H1 (cell line): ENCODE measurements around the gene RBM44. TPM values are rescaled to one million over a fixed set of nuclear protein-coding genes. Genes with fewer than 3 reads are reported as not detected.

ENCODE experiments used
- CTCF ChIA-PET: fragments of 300-600 bp; sonication (Branson Sonifier 250); formaldehyde crosslinking; loops from one replicate; lab custom pipeline; 2021; ENCODE audit not compliant: partially characterized antibody; lab: Charles Lee
- POLR2A ChIA-PET: fragments of 300-600 bp; sonication (Branson Sonifier 250); formaldehyde crosslinking; loops from one replicate; lab custom pipeline; 2021; ENCODE audit warnings: inconsistent platforms; ENCODE audit not compliant: partially characterized antibody; lab: Charles Lee
- DNase-seq, 2 experiments: peaks; one replicate each; pipeline versions ENCODE4 v3.0.0 to v3.0.0-alpha.2; 2010 to 2022; ENCODE audit warnings: low spot score in 2 of 2, low read depth in 1 of 2, mixed read lengths in 1 of 2
- FAIRE-seq: peaks from 2 replicates; lab custom pipeline; 2011; peaks lifted over from hg19 to GRCh38; lab: Jason Lieb, UNC
- H2AFZ ChIP-seq: 2 replicates; pipeline ENCODE4 v1.8.1; 2012; ENCODE audit warnings: low read length, inconsistent platforms
- H2AK5ac ChIP-seq: 2 replicates; pipeline ENCODE4 v1.6.1; 2013; ENCODE audit warnings: low read depth, low read length
- H2BK120ac ChIP-seq: replicated peaks from 2 replicates; pipeline ENCODE3; 2013; ENCODE audit warnings: low read depth, low read length, inconsistent platforms
- H2BK12ac ChIP-seq: 2 replicates; pipeline ENCODE4 v1.6.1; 2013; ENCODE audit warnings: low read depth, low read length
- H2BK15ac ChIP-seq: 2 replicates; pipeline ENCODE4 v1.6.1; 2013; ENCODE audit warnings: low read length
- H2BK20ac ChIP-seq: 2 replicates; pipeline ENCODE4 v1.6.1; 2013; ENCODE audit warnings: low read length
- H2BK5ac ChIP-seq: 2 replicates; pipeline ENCODE4 v1.6.1; 2013; ENCODE audit warnings: low read depth, low read length
- H3K14ac ChIP-seq: 2 replicates; pipeline ENCODE4 v1.6.1; 2013; ENCODE audit warnings: inconsistent platforms; ENCODE audit not compliant: insufficient read length
- H3K18ac ChIP-seq: 2 replicates; pipeline ENCODE4 v1.6.1; 2013; ENCODE audit warnings: low read length; ENCODE audit errors: extremely low read depth
- H3K23ac ChIP-seq: 2 replicates; pipeline ENCODE4 v1.6.1; 2013; ENCODE audit warnings: inconsistent platforms; ENCODE audit not compliant: insufficient read length
- H3K23me2 ChIP-seq: 2 replicates; pipeline ENCODE4 v1.6.1; 2013; ENCODE audit warnings: low read depth, low read length
- H3K27ac ChIP-seq: 2 replicates; pipeline ENCODE4 v1.6.1; 2011; ENCODE audit warnings: low read depth, low read length, inconsistent platforms
- H3K27me3 ChIP-seq, 4 experiments: replicated peaks in 1 of 4; 1 replicate in 1 of 4; 2 replicates in 3 of 4; pipeline versions ENCODE4 v1.6.1 to v1.8.1; 2011 to 2013; ENCODE audit warnings: low read length in 3 of 4, mild to moderate bottlenecking in 3 of 4, inconsistent platforms in 2 of 4, mixed read lengths in 2 of 4, moderate library complexity in 1 of 4; ENCODE audit not compliant: control insufficient read depth in 3 of 4, insufficient read depth in 3 of 4; ENCODE audit errors: extremely low read depth in 1 of 4
- H3K36me3 ChIP-seq, 4 experiments: 2 replicates each; pipeline versions ENCODE4 v1.6.1 to v1.8.1; 2011 to 2013; ENCODE audit warnings: mild to moderate bottlenecking in 4 of 4, low read length in 3 of 4, moderate library complexity in 2 of 4, control low read depth in 1 of 4, inconsistent platforms in 1 of 4; ENCODE audit not compliant: insufficient read depth in 4 of 4, control insufficient read depth in 2 of 4
- H3K4ac ChIP-seq: replicated peaks from 2 replicates; pipeline ENCODE3; 2013; ENCODE audit warnings: low read length, low read depth, mixed read lengths, inconsistent platforms; ENCODE audit not compliant: insufficient read length
- H3K4me1 ChIP-seq, 4 experiments: replicated peaks in 1 of 4; 1 replicate in 1 of 4; 2 replicates in 3 of 4; pipeline versions ENCODE4 v1.6.1 to v1.8.1; 2011 to 2013; ENCODE audit warnings: low read length in 3 of 4, inconsistent platforms in 2 of 4, mixed read lengths in 1 of 4; ENCODE audit not compliant: insufficient read depth in 4 of 4, control insufficient read depth in 3 of 4
- H3K4me2 ChIP-seq, 2 experiments: 2 replicates each; pipeline versions ENCODE4 v1.6.1 to v1.8.1; 2011 to 2013; ENCODE audit warnings: low read depth in 2 of 2, low read length in 2 of 2, control low read depth in 1 of 2, inconsistent platforms in 1 of 2, mild to moderate bottlenecking in 1 of 2; ENCODE audit not compliant: insufficient read depth in 1 of 2
- H3K4me3 ChIP-seq, 4 experiments: fragments of 200-600, 300-600 bp in 1 of 4; sonication (generic), shearing (Covaris generic), sonication (Bioruptor Twin) in 1 of 4; 2 replicates each; pipeline versions ENCODE4 v1.5.1 to v1.8.1; 2011 to 2016; ENCODE audit warnings: low read length in 4 of 4, low read depth in 3 of 4, control low read depth in 2 of 4, inconsistent platforms in 2 of 4, mild to moderate bottlenecking in 2 of 4, mixed read lengths in 1 of 4, moderate library complexity in 1 of 4; ENCODE audit not compliant: insufficient read depth in 2 of 4; ENCODE audit errors: extremely low read depth in 1 of 4
- H3K56ac ChIP-seq: replicated peaks from 2 replicates; pipeline ENCODE3; 2013; ENCODE audit warnings: low read depth, mild to moderate bottlenecking, mixed read lengths, low read length, inconsistent platforms; ENCODE audit not compliant: insufficient read length
- H3K79me1 ChIP-seq: 2 replicates; pipeline ENCODE4 v1.6.1; 2013; ENCODE audit warnings: low read depth, low read length, control low read depth
- H3K79me2 ChIP-seq, 2 experiments: 2 replicates each; pipeline versions ENCODE4 v1.6.1 to v1.8.1; 2012 to 2013; ENCODE audit warnings: low read length in 2 of 2, mild to moderate bottlenecking in 2 of 2, inconsistent platforms in 1 of 2; ENCODE audit not compliant: insufficient read depth in 2 of 2, control insufficient read depth in 1 of 2
- H3K9ac ChIP-seq, 4 experiments: replicated peaks in 1 of 4; 1 replicate in 1 of 4; 2 replicates in 3 of 4; pipeline versions ENCODE4 v1.6.1 to v1.8.1; 2011 to 2013; ENCODE audit warnings: low read depth in 3 of 4, low read length in 3 of 4, control low read depth in 2 of 4, mild to moderate bottlenecking in 2 of 4, moderate library complexity in 2 of 4, inconsistent platforms in 1 of 4; ENCODE audit errors: extremely low read depth in 1 of 4
- H3K9me3 ChIP-seq, 2 experiments: 2 replicates each; pipeline versions ENCODE4 v1.6.1 to v1.8.1; 2012 to 2013; ENCODE audit warnings: mild to moderate bottlenecking in 2 of 2, moderate library complexity in 2 of 2, control low read depth in 1 of 2, inconsistent platforms in 1 of 2, low read depth in 1 of 2, low read length in 1 of 2, mixed read lengths in 1 of 2; ENCODE audit not compliant: insufficient read depth in 2 of 2
- H4K20me1 ChIP-seq, 2 experiments: replicated peaks in 1 of 2; 2 replicates each; pipeline versions ENCODE3 to v1.8.1; 2011 to 2013; ENCODE audit warnings: inconsistent platforms in 2 of 2, low read length in 2 of 2, mild to moderate bottlenecking in 1 of 2; ENCODE audit not compliant: insufficient read depth in 2 of 2, control insufficient read depth in 1 of 2
- H4K5ac ChIP-seq: 2 replicates; pipeline ENCODE4 v1.6.1; 2013; ENCODE audit warnings: low read length, low read depth, mixed read lengths, inconsistent platforms; ENCODE audit not compliant: insufficient read length
- H4K8ac ChIP-seq: 2 replicates; pipeline ENCODE4 v1.8.0; 2013; ENCODE audit warnings: mild to moderate bottlenecking, moderate library complexity, low read length, inconsistent platforms; ENCODE audit not compliant: insufficient read depth; ENCODE audit errors: extremely low read depth
- H4K91ac ChIP-seq: replicated peaks from 2 replicates; pipeline ENCODE3; 2013; ENCODE audit warnings: low read length, mixed read lengths, inconsistent platforms; ENCODE audit not compliant: insufficient read length
- FOSL1 ChIP-seq: IDR thresholded peaks from 2 replicates; pipeline ENCODE4 v1.6.1; 2011; ENCODE audit warnings: mild to moderate bottlenecking, low read depth, low read length, moderate library complexity; ENCODE audit not compliant: insufficient read depth
- HDAC2 ChIP-seq, 2 experiments: fragments of 300-600 bp in 1 of 2; sonication (generic) in 1 of 2; IDR thresholded peaks; 2 replicates each; pipeline ENCODE4 v1.6.1; 2011 to 2012; ENCODE audit warnings: low read depth in 2 of 2, low read length in 2 of 2, mild to moderate bottlenecking in 2 of 2, moderate library complexity in 2 of 2, borderline replicate concordance in 1 of 2, inconsistent platforms in 1 of 2
- NANOG ChIP-seq: IDR thresholded peaks from 2 replicates; pipeline ENCODE4 v1.6.1; 2011; ENCODE audit warnings: low read length, low read depth, mild to moderate bottlenecking, inconsistent platforms; ENCODE audit not compliant: insufficient read depth, poor library complexity, severe bottlenecking
- PHF8 ChIP-seq: fragments of 200-600 bp; sonication (generic); conservative IDR thresholded peaks from 2 replicates; pipeline ENCODE4 v1.7.1; 2012; ENCODE audit warnings: low read depth, mild to moderate bottlenecking, inconsistent platforms, low read length, moderate library complexity
- POLR2AphosphoS5 ChIP-seq: IDR thresholded peaks from 2 replicates; pipeline ENCODE4 v1.6.1; 2011; ENCODE audit warnings: low read depth, low read length
- RBBP5 ChIP-seq: IDR thresholded peaks from 2 replicates; pipeline ENCODE4 v1.7.1; 2012; ENCODE audit warnings: low read depth, mild to moderate bottlenecking, inconsistent platforms, low read length, moderate library complexity, borderline replicate concordance
- SIRT6 ChIP-seq: IDR thresholded peaks from one replicate; pipeline ENCODE4 v1.7.1; 2012; ENCODE audit warnings: low read length, inconsistent platforms
- SUZ12 ChIP-seq: fragments of 200-600 bp; sonication (generic); IDR thresholded peaks from 2 replicates; pipeline ENCODE4 v1.6.1; 2012; ENCODE audit warnings: mild to moderate bottlenecking, inconsistent platforms, low read length, moderate library complexity, mixed read lengths
- WGBS, 2 experiments: shearing (Covaris generic) in 1 of 2; methylation state at CpG; one replicate each; pipeline versions ENCODE4 v1.1.6 to v1.1.7; 2013 to 2015; ENCODE audit warnings: low lambda C conversion rate in 2 of 2, mixed read lengths in 2 of 2, inconsistent platforms in 1 of 2, low coverage in 1 of 2, missing lambda C conversion rate in 1 of 2; ENCODE audit not compliant: insufficient replicate concordance in 2 of 2, insufficient coverage in 1 of 2, insufficient read length in 1 of 2; ENCODE audit errors: extremely low coverage in 1 of 2, missing lambda C conversion rate in 1 of 2; 5-methylcytosine and 5-hydroxymethylcytosine counted together
- polyA plus RNA-seq, 7 experiments: library from polyadenylated mRNA; depleted of rRNA in 3 of 7; stranded (reverse) in 5 of 7; unstranded in 2 of 7; fragments of >200 nt in 5 of 7; fragments of 200-250 nt in 2 of 7; gene quantifications; 1 replicate in 5 of 7; 2 replicates in 1 of 7; 4 replicates in 1 of 7; pipeline versions ENCODE4 v1.2.1 to v1.2.3, GENCODE V29; 2011 to 2013; ENCODE audit warnings: missing spikeins in 2 of 7, mixed read lengths in 2 of 7
- total RNA-seq: library from RNA; stranded (reverse); fragmentation: NEBNext Ultra II Directional; extraction: Animal tissue kit (Norgen Biotek cat#: 25700); gene quantifications from 2 replicates; pipeline ENCODE4 v1.2.1, GENCODE V29; 2021
- TF ChIP-seq, protein P1 (sequence below), 3 experiments: IDR thresholded peaks; 1 replicate in 2 of 3; 2 replicates in 1 of 3; pipeline versions ENCODE4 v1.5.1 to v1.6.1; 2011; ENCODE audit warnings: low read length in 3 of 3, mild to moderate bottlenecking in 3 of 3, inconsistent platforms in 2 of 3, low read depth in 1 of 3, moderate library complexity in 1 of 3; ENCODE audit not compliant: insufficient read depth in 1 of 3; ENCODE audit errors: control extremely low read depth in 1 of 3

RBM44 gene
- total and polyA plus RNA-seq, 2 of the 8 experiments (the other 6 are each of a cell fraction or from before 2014, with no cell fraction given): 0.12 to 0.43 TPM

DNA sequence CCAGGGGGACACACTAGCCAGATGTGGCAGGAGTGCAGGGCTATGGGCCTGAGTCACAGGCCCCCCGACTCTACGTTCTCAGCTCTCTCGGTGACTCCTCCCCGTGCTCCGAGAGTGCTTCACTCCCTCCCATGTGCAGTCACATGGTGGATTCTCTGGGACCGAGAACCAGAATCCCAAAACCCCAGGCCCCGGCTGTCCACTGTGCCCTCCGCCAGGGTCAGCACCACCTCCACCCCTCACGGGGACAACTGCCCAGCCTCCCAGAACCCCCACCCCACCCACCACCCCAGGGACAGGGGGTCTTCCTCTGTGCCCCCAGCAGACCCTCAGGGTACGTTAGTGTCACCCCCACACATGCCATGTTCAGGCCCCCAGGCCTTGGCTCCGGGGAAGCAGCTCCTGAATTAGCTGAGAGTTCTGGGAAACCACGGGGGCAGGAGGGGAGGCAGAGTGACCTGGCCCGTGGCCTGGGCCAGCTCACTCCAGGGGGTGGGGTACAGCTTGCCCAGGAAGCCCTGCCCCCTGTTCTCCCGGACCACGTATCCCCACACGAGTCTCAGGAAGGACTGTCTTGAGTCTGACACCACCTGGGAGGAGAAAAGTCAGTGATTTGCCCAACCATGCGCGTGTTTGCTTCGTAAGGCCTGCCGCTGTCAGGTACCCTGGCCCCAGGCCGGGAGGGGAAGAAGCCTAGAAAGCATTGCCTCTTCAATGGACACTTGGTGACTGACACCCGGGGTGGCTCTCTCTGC is 65.3 kb downstream of the RBM44 start:
- no peak overlapping the region for H2BK15ac ChIP-seq
- no peaks in the 10 kb centered on the region for H3K36me3 ChIP-seq
- no peak overlapping the region for H4K91ac ChIP-seq
- CTCF ChIA-PET: no interaction called here
- no peak for DNase-seq
- H3K27ac ChIP-seq: no peak overlapping the region
- H2BK5ac ChIP-seq: no peak overlapping the region
- H2AK5ac ChIP-seq: no peak overlapping the region
- H3K27me3 ChIP-seq: peaks cover 9 to 25% (median 20%) of the 10 kb centered on the region in 4 experiments
- H3K4me2 ChIP-seq: no peak overlapping the region
- no peak overlapping the region for H3K14ac ChIP-seq
- no peak overlapping the region for H3K4ac ChIP-seq
- peaks cover 8% of the 10 kb centered on the region; the same call in 1 of the 2 replicates for H3K23me2 ChIP-seq
- no peak overlapping the region; the same call in 1 of the 2 replicates for H2BK20ac ChIP-seq
- peaks cover 0 to 10% (median 5%) of the 10 kb centered on the region in 4 experiments; a peak in 6 of 7 replicates for H3K4me1 ChIP-seq
- H3K9ac ChIP-seq: no peak overlapping the region
- H2AFZ ChIP-seq: no peak overlapping the region
- 83% methylated on average over 21 of the region's 22 CpGs; no CpG with 5 or more reads in 1 of the 2 experiments for WGBS, 2 experiments
- no peak overlapping the region for H3K23ac ChIP-seq
- H4K8ac ChIP-seq: no peak overlapping the region; the same call in 1 of the 2 replicates
- no peak overlapping the region for H3K56ac ChIP-seq
- H3K79me1 ChIP-seq: no peaks in the 10 kb centered on the region
- no peak overlapping the region for H2BK12ac ChIP-seq
- H3K79me2 ChIP-seq: no peaks in the 10 kb centered on the region
- no peaks in the 10 kb centered on the region for H3K9me3 ChIP-seq
- no peak overlapping the region for H3K4me3 ChIP-seq
- H4K5ac ChIP-seq: no peak overlapping the region
- H2BK120ac ChIP-seq: no peak overlapping the region
- FAIRE-seq: no peak
- H3K18ac ChIP-seq: no peak overlapping the region
- POLR2A ChIA-PET: interaction anchor here (0.6 kb wide), 1 partner anchor 75 kb away, joined by 3 read pairs; no protein-coding TSS in a partner anchor
- H4K20me1 ChIP-seq: no peaks in the 10 kb centered on the region
- TF ChIP-seq PHF8: no peak
- no peak for TF ChIP-seq SIRT6
- no peak for TF ChIP-seq FOSL1
- no peak for TF ChIP-seq HDAC2 (IDR thresholded peaks at IDR 0.05; ENCODE audit: borderline replicate concordance in 1 of 2, low read depth in 2 of 2, low read length in 2 of 2)
- TF ChIP-seq NANOG: no peak
- TF ChIP-seq SUZ12: no peak
- TF ChIP-seq, protein P1, sequence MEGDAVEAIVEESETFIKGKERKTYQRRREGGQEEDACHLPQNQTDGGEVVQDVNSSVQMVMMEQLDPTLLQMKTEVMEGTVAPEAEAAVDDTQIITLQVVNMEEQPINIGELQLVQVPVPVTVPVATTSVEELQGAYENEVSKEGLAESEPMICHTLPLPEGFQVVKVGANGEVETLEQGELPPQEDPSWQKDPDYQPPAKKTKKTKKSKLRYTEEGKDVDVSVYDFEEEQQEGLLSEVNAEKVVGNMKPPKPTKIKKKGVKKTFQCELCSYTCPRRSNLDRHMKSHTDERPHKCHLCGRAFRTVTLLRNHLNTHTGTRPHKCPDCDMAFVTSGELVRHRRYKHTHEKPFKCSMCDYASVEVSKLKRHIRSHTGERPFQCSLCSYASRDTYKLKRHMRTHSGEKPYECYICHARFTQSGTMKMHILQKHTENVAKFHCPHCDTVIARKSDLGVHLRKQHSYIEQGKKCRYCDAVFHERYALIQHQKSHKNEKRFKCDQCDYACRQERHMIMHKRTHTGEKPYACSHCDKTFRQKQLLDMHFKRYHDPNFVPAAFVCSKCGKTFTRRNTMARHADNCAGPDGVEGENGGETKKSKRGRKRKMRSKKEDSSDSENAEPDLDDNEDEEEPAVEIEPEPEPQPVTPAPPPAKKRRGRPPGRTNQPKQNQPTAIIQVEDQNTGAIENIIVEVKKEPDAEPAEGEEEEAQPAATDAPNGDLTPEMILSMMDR (IDR thresholded peaks at IDR 0.05; ENCODE audit: control extremely low read depth in 1 of 3, insufficient read depth in 1 of 3, low read depth in 1 of 3, low read length in 3 of 3): no peak
- no peak for TF ChIP-seq POLR2AphosphoS5
- no peak for TF ChIP-seq RBBP5
